Stimulated activated CD4-positive, alpha-beta T cell treated with anti-CD3 and anti-CD28 coated beads, TNF-alpha, amount 100 ng/mL, for 1 hour (primary cell): ENCODE data around the gene ADPRM.
A peak's percentile ranks its signal among the peaks of the same experiment; 100 is the strongest.
"Not testable (repeated sequence)": the region's sequence is repeated elsewhere in the genome, so short reads cannot be mapped to it uniquely, and the experiment has no call there.

Source experiments
- DNase-seq, 3 donors: peaks; one replicate each; pipeline ENCODE4 v3.0.0-alpha.2; 2020; ENCODE audit warnings: low read depth in 3 of 3, low spot score in 1 of 3

The ADPRM gene

DNA sequence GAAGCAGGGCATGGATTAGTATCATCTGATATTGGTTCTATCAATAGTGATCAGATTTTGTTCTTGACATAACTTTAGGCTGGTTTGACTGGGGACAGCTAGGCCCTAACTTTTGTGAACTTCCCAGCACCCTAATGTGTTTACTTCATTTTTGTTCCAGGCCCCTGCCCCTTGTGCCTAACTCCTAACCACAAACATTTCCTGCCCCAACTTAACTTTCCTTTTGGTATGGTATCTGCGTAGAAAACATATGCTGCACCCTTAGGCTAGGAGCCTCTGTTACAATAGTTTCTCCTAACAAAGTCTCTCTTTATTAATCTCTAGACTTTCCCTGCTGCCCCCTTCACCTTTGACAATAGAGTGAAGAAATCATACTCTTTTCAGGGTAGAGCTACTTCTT lies 2.5 kb downstream of the ADPRM start:
- DNase-seq = no peak

DNA sequence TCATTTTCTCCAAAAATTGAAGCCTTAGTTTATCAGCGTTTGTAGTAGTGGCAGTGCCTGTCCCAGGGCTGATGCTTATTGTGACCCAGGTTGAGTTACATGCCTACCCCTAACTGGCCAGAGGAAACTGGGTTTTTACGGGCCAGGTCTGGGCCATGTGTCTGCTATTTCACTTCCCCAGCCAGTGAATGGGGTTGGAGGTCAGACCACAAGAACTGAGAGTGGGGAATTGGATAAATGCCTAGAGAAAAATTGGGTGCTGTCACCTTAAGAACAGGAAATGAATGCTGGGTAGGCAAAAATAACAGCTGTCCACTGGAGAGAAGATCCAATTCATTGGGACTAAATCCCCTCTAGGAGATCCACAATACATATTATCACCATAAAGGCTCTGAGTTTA lies 5.2 kb downstream of the ADPRM start:
- no peak for DNase-seq

DNA sequence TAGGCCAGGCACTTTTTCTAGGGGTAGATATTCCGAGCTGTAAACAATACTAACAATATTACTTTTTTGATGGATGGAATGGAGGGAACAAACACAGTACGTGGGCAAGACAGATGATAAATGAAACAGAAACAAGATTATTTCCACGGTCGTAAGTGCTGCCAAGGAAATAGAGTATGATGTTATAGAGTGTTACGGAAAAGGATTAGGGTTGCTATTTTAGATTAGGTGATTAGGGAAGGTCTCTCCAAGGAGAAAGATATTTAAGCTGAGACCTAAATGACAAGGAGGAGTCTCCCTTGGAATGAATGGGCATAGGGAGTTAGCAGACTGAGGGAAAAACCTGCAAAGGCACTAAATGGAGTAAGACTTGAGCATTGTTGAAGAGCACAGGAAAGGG lies 8.3 kb downstream of the ADPRM start:
- no peak for DNase-seq

DNA sequence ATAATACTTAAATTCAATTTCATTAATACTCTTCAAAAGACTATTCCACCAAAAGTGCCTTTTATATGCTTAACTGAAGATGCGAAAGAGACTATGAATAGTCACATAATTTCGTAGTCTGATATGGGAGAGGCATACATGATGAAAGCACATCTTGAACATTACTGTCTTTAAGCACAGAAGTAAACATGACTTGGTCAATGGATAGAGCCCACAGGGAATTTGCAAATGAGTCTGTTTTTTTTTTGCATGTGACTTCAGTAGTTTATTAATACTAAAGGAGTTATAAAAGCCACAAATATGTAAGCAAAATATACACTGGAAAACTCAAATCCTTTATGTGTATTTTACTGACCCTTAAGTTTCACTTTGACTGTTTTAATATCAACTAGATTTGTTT lies 15.9 kb downstream of the ADPRM start:
- DNase-seq = no peak

DNA sequence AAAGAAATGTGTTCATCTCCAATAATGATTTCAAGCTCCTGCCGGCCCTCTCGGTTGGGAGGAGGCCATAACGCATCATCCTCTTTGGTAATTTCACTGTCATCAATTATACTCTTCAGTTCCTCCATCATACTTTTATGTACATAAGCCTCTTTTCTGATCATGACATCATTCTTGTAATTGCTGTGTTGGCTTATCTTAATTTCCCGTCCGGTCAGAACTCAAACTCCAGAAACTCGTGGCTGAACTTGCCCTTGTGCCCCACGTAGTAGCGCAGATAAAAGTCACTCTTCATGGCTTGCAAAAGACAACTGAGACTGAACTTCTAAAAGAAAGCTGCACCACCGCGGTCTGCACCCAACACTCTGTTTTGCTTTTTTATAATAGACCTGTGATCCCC lies 18.8 kb downstream of the ADPRM start:
- no peak for DNase-seq

DNA sequence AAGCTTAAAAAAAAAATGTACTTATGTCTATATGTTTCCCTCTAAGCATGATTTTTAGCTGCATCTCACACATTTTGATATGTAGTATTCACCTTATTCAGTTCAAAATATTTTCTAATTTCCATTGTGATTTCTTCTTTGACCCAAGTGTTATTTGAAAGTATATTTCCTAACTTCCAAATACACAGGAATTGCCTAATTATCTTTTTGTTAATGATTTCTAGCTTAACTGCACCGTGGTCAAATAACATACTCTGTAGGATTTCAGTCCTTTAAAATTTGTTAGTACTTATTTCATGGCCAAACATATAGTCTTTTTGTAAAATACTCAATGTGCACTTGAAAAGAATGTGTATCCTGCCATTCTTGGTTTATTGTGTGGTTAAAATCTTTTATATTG lies 21.2 kb downstream of the ADPRM start:
- no peak for DNase-seq

DNA sequence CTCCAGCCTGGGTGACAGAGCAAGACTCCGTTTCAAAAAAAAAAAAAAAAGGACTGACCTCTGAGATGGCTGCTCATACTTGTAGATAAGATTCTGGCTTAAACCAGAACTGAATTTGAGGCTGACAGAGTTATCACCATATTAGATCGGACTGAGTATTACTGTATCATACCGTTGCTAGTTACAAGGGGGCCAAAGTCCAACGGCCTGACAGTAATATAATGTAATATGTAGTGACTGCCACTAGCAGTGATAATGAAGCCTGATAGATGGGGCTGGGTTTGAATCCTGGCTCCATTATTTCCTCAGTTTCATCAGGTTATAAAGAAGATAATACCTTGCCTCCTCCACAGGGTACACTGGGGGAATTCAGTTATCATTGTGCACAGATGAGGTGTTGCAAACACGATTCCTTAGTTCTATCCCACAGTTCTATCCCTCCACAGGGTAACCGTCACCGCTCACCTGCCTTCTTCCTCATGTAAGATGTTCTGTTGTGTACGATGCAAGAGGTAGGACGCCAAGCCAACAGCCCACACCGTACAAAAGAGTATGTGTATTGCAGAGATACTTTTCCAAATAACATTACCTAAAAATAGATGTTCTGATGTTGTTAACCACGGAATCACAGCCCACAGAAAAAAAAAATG lies 27.3 kb downstream of the ADPRM start:
- no peak for DNase-seq

DNA sequence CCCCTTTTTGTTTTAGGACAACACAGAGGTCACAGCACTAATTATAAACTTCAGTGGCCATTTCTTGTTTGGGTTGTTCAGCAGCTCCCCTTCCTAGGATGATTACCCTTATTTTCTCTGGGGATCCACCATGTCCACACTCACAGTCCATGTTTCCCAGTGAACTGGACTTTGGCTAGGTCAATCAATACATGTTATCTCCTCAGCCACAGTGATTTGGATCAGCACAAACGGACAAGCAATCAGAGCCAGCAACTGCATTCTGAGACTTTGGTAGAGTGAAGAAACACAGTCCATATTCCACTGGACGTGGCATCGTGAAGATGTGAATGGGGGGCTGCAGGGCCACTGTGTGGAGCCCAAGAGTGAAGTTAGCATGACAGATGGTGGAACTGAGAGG lies 27.9 kb downstream of the ADPRM start:
- no peak for DNase-seq

DNA sequence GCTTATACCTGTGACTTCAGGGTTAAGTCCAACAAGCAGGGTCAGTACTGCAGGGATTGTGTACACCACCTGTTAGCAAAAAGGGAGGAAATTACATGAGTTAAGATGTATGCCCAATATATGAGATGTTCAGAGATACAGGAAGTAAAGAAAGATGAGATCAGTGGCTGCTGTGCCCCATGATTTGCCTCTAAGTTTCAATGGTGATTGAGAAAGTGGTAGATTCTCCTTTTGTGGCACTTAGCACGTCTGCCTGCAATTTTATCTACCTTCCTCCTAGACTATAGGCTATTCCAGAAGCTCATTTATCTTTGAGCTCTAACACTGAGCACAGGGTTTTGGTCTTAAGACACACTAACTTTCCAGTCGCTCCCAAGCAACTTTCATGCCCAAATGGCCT lies 28.8 kb downstream of the ADPRM start:
- no peak for DNase-seq

DNA sequence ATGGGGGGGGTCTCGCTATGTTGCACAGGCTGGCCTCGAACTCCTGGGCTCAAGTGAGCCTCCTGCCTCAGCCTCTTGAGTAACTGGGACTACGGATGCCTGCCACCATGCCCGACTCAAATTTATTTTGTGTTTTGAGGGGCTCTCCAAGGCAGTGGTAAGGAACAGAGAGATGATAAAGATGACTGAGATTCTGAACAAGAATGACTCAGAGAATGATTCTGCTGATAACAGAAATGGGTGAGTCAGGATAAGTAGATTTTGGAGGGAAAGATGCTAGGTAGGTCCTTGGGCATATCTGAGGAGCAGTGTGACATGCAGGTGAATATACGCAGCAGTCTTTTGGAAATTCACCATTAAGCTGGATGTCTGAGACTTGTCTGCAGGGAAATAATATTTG lies 29.8 kb downstream of the ADPRM start:
- no peak for DNase-seq

DNA sequence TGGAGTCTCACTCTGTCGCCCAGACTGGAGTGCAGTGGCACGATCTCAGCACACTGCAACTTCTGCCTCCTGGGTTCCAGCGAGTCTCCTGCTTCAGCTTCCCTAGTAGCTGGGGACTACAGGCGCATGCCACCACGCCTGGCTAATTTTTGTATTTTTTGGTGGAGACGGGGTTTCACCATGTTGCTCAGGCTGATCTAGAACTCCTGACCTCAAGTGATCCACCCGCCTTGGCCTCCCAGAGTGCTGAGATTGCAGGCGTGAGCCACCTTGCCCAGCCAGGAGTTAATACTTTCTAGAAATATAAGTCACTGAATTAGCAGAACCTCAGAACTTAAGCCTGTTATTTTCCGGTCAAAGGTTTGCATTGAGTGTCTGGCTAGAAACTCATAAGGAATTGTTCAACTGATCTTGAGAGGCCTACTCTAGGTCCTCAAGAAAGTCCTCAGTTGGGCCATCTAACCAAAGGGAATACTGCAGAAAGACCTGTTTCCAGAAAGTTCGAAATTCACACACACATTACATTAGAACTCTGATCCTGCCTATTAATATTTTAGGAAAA lies 31.0 kb downstream of the ADPRM start:
- no peak for DNase-seq

DNA sequence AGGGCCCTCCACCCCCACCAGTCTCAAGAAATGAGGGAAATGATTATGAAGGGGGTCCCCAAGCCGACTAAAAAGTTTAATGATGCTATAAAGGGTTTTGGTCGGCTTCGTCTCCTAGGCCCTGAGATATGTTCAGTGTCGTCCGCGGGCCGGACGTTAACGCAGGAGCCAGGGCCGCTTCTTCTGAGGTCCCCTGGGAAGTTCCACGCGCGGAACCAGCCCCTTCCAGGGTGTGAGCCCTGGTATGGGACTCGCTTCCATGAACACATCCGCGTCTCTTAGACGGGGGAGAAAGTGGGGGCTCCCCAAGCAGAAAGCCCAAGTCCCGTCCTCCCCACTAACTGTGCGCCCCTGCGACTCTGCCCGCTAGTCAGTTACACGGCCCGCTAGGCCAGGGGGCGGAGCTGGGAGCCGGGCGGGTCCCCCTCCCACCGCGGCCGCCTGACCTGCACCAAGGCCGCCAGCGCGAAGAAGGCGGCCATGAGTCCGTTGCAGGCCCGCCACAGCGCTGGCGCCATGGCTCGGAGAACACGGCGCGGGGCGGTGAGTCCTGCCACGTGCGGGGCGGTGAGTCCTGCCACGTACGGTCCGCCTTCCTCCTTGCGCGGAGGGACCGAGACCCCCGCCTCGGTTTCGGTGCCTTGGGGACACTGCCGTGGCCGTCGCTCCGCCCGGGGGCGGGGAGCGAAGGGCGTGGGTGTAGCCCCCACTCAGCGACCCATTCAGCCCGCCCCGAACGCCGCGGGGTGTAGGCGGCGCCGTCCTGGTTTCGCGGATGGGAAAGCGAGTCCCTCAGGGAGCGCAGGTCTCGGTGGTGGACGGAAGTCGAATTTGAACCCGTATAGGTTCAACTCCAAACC lies 32.2 kb downstream of the ADPRM start, which contains the start of gene TMEM220:
Gene TMEM220 (minus strand): TSS at position 690 of the 860 bp plus-strand sequence. CDS start 172 bp downstream, at position 518.
- peak in 1 of 3 donors; percentile 29 for DNase-seq

DNA sequence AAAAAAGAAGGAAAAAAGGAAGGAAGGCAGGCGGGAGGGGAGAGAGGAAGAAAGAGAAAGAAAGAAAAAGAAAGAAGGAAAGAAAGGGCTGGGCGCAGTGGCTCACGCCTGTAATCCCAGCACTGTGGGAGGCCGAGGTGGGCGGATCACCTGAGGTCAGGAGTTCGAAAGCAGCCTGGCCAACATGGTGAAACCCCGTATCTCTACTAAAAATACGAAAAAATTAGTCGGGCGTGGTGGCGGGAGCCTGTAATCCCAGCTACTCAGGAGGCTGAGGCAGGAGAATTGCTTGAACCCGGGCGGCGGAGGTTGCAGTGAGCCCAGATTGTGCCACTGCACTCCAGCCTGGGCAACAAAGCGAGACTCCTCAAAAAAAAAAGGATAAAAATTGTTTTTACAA lies 32.9 kb downstream of the ADPRM start:
- DNase-seq = not testable (repeated sequence)

DNA sequence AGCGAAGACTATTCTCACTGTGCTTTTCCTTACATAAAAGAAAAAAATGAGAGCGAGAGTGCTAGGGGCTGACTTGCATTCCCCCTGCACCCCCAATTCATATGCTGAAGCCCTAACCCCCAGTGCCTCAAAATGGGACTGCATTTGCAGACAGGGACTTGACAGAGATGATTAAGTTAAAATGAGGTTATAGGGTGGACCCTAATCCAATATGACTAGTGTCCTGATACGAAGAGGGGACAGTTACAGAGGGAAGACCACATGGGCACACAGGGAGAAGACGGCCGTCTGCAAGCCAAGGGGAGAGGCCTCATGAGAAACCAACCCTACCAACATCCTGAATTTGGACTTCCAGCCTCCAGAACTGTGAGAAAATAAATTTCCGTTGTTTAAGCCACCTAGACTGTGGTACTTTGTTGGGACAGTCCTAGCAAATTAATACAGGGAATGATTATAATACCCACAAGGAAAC lies 34.0 kb downstream of the ADPRM start:
- no peak for DNase-seq

DNA sequence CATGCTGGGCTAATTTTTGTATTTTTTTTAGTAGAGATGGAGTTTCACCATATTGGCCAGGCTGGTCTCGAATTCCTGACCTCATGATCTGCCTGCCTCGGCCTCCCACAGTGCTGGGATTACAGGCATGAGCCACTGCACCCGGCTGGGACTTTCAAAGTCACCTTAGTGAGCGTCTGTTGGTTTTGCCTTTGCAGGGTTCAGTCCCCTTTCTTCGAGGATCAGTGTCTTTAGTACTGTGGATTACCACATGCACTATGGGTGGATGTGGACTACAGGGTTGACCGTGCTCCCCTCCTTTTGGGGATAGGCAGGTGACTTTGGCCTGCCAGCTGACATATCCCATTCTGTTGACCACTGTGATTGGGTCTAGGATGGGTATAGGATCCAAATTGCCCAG lies 34.7 kb downstream of the ADPRM start:
- DNase-seq = not testable (repeated sequence)

DNA sequence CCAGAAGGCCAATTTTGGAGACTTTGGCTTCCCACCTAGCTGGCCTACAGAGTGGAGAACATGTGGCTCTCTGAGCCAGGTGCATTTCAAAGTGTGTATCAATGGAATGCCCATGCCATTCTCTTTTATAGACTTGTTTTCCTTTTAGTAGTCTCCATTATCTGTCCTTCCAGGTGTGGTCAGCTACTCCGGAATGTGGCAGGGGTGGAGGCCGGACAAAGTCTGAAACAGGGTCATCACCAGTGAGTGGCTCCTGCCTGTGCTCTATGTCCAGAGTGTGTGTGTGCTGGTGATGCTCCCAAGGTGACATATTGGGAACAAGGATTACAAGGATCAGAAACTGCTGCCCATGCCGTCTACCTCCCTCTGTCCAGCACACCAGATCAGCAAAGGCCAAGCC lies 36.3 kb downstream of the ADPRM start:
- no peak for DNase-seq

DNA sequence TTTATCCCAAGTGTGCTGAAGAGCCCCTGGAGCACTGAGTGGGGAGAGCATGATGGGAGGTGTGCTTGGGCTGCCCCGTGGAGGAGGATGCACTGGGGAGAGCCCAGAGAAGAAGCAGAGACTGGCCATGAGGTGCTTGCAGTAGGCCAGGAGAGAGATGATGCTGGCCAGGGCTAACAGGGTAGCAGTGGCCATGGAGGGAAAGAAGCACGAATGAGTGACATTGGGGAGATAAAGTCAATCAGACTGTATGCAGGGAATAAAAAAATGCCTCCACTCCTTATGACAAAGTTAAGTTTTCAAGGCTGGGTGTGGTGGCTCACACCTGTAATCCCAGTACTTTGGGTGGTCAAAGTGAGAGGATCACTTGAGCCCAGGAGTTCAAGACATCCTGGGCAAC lies 37.9 kb downstream of the ADPRM start:
- DNase-seq = no peak

DNA sequence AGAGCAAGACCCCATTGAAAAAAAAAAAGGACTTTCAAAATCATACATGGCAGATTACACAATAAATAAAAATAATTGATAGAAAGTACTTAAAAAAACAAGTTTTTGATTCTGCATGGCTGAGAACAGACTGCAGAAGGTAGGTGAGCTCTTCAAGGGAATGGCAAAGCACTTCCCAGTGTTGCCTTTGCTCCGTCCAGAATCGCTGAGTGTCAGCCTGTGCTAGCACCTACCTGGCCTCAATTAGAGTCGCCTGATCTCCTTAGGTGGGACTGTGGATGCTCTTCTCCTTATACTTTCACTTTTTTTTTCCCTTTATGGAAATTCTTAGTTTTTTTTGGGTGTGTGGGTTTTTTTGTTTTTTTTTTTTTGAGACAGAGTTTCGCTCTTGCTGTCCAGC lies 38.4 kb downstream of the ADPRM start:
- DNase-seq = no peak

DNA sequence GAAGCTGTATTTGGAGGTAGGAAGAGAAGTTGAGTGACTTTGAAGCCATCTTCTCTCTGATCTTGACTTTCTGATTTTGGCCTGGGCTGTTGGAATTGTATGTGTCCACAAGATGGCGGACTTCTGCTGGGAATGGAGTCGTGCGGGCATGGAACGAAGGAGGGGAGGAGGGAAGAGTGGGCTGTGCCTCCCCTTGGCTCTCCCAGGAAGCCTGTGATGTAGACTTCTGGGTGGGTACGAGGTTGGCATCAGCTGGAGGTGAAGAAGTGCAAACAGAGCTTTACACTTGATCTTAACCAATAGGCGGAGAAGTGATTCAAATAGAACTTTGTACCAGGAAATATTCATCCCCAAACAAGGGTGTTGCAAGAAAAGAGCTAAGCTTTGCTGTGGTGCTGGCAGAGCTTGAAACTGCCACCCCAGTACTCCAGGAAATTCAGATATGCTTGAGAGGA lies 39.8 kb downstream of the ADPRM start:
- DNase-seq = no peak

DNA sequence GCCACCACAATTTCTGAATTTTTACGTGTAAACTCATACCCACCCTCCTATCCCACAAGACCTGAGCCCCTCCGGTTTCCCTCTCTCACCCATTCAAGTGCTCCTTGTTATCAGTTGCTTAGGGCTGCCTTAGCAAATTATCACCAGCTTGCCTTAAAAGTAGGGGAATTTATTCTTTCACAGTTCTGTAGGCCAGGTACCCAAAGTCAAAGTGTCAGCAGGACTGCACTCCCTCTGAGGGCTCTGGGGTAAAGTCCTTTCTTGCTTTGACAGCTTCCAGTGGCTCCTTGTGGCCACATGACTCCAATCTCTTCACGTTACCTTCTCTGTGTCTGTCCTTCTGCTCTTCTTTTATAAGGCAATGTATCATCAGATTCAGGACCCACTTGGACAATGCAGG lies 40.3 kb downstream of the ADPRM start:
- DNase-seq = no peak

DNA sequence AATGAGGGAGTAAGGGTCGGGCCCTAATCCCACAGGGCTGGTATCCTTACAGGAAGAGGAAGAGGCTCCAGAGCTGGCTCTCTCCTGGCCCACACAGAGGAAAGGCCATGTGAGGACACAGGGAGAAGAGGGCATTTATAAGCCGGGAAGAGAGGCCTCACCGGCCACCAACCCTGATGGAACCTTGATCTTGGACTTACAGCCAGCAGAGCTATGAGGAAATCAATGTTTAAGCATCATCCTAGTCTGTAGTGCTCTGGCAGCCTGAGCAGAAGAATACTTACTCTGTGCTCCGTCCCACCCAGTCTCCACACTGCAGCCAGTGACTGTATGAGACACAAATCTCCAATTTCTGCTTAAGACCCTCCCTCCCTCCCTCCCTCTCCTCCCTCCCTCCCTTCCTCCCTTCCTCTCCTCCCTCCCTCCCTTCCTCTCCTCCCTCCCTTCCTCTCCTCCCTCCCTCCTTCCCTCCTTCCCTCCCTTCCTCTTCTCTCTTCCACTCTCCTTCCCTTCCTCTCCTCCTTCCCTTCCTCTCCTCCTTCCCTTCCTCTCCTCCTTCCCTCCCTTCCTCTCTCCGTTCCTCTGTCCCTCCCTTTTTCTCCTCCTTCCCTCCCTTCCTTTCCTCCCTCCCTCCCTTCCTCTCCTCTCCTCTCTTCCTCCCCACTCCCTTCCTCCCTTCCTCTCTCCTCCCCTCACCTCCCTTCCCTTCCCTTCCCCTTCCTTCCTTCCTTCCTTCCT lies 41.3 kb downstream of the ADPRM start:
- no peak for DNase-seq
